Gastroesophageal sphincter (tissue), 3 donors: ENCODE results near the gene WDR35.

Source experiments
- EP300 ChIP-seq: sonication (generic); formaldehyde crosslinking; IDR thresholded peaks from one replicate; pipeline ENCODE4 v1.6.1; 2017; ENCODE audit warnings: antibody characterized with exemption, mild to moderate bottlenecking
- TF ChIP-seq, protein P1 (sequence below), 4 experiments: fragments of 200-600 bp in 2 of 4; fragments of 450-650 bp in 2 of 4; sonication (generic) in 1 of 4; IDR thresholded peaks; one replicate each; pipeline ENCODE4 v1.5.1; 2017 to 2019; ENCODE audit warnings: antibody characterized with exemption in 4 of 4, mild to moderate bottlenecking in 2 of 4, moderate library complexity in 2 of 4

GRCh38 chr2:20034821-20035220 lies 44.9 kb upstream of the WDR35 start:
- TF ChIP-seq, protein P1, sequence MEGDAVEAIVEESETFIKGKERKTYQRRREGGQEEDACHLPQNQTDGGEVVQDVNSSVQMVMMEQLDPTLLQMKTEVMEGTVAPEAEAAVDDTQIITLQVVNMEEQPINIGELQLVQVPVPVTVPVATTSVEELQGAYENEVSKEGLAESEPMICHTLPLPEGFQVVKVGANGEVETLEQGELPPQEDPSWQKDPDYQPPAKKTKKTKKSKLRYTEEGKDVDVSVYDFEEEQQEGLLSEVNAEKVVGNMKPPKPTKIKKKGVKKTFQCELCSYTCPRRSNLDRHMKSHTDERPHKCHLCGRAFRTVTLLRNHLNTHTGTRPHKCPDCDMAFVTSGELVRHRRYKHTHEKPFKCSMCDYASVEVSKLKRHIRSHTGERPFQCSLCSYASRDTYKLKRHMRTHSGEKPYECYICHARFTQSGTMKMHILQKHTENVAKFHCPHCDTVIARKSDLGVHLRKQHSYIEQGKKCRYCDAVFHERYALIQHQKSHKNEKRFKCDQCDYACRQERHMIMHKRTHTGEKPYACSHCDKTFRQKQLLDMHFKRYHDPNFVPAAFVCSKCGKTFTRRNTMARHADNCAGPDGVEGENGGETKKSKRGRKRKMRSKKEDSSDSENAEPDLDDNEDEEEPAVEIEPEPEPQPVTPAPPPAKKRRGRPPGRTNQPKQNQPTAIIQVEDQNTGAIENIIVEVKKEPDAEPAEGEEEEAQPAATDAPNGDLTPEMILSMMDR (IDR thresholded peaks at IDR 0.05), result no peak
- TF ChIP-seq EP300, result no peak
